GM18498 (cell line): ENCODE data around the gene LONP1.
"Not testable (repeated sequence)": the region's sequence is repeated elsewhere in the genome, so short reads cannot be mapped to it uniquely, and the experiment has no call there.

ENCODE experiments used
- ATAC-seq: cut with Tn5 transposase; IDR thresholded peaks from one replicate; pipeline ENCODE4 v1.9.1; 2021; ENCODE audit warnings: mild to moderate bottlenecking, moderate library complexity; ENCODE audit not compliant: unreplicated experiment

Gene LONP1

DNA sequence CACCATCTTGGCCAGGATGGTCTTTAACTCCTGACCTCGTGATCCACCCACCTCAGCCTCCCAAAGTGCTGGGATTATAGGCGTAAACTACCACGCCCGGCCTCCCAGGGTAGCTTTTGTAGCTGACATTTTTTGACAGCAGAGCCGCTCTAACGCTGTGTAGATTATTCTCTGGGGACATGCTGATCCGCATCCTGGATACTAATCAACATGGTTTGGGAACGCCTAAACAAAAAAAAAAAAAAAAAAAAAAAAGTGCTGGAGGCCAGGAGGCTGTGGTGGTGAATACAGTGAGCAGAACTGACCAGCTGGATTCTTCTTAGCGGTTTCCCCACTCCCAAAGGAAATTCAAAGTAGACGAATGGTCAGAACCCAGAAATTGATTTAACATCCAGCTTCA lies 5.1 kb downstream of the LONP1 start:
- no peak for ATAC-seq

DNA sequence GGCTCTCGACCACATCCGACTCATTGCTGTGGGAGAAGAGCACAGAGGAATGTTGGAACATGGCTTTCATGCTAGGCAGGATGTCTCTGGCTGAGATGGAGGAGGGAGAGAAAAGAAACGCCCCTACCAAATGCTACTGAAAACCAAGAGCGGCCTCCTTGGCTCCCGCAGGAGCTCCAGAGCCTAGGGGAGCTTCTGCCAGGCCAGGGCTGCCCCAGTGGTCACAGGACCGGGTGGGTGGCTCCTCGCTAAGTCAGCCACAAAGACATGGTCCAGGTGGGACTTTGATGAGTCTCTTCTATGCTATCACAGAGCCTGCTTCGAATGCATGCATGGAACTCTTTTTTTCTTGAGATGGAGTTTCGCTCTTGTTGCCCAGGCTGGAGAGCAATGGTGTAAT lies 6.7 kb downstream of the LONP1 start:
- no peak for ATAC-seq

DNA sequence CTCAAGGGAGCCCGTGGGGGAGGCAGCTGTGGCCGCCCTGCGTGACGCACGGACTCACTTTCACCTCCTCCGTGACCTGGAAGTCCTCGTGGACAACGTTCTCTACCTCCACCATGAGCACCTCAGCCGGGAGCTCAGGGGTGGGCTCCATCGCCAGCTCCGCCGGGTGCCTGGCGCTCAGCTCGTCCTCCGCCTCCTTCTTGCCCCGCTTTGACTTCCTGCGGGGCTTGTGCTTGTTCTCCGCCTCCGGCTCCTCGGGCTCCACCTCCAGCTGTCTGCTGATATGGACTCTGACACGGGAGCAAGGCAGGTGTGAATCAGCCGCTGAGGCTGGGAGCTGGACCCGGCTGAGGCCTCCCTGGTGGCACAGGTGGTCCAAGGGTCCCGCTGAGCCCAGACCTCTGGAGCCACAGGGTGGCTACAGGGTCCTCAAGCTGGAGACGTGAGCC lies 8.2 kb downstream of the LONP1 start:
- ATAC-seq = no peak

DNA sequence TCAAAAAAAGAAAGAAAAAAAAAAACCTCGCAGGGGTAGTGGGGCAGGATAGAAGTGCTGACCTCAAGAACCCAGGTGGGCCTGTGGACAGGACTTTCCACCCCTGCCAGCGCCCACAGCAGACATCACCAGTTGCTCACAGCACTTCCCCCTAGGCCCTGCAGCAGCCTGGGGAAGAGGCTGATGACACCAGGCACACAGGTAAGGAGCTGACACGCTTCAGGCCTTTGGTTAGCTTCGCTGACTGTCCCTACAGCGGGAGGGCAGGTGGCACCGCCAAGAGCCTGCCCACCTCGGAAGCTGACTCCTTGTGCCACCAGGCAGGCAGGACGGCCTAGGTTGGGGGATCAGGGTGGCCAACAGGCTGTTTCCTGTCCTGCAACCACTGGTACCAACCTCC lies 8.9 kb downstream of the LONP1 start:
- ATAC-seq = no peak

DNA sequence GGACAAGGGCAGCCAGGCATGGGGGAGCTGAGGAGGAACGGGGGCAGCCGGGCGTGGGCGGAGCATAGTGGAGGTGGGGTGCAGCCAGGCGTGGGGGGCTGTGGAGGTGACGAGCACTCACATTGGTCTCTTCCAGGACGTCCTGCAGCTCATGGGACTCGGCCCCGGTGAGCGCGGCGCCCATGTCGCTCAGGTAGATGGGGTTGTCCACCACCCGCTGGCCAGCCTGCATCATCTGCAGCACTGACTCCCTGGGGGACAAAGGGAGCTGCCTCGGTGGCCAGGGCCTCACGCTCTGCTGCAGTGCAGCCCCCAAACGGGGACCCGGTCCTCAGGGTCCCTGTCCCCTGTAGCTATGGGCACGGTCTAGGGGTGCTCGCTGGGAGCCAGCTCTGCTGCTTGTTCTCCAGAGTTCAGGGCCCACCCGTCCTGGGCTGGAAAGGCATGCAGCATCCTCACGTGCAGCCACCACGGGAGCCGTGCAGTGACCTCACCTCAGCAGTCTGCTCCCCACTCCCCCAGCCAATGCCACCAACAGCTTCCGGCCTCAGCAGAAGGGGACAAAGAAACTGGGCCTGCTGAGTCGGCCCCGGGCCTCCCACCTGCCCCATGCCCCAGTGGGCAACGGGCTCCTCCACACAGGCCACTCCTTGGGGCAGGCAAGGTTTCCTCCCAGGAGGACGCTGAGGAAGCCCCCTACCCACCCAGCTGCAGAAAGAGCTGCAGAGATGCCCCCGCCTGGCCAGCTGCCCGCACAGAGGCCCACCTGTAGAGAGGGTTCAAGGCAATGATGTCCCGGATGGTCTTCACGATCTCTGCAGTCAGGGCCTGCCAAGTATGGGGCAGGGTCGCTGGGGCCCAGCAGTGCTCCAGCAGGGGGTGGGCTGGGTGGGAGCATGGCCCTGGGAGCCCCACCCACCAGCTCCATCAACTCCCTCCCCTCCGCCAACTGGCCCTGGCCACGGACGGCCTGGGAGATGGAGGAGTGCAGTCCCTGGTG lies 12.1 kb downstream of the LONP1 start:
- ATAC-seq = no peak

DNA sequence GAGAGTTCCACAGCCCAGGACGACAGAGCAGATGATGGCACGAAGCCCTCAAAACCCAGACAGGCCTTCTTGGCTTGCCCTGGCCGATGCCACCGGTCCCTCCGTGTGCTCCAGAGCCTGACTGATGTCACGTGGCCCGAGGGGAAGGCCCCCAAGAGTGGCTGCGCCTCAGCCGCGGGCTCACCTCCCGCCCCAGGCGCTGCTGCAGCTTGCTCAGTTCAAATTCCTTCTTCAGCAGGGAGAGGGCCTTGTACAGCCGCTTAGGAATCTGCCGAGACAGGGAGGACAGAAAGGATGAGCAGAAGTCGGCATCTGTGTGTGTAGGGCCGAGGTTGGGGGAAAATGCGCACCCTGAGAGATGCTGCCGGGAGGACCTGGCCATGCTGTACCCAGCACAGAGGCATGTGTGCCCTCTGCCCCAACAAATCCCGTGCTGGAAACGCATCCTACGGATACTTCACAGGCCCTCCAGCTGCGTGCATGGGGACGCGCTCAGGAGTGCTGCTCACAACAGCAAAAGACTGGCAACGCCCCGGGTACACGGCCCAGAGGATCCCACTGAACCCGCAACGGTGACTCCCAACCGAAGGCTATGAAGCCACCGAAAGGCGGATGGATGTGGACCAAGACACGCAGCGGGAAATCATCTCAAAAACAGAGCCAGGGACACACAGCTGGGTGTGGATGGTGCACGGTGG lies 12.9 kb downstream of the LONP1 start:
- ATAC-seq = no peak

DNA sequence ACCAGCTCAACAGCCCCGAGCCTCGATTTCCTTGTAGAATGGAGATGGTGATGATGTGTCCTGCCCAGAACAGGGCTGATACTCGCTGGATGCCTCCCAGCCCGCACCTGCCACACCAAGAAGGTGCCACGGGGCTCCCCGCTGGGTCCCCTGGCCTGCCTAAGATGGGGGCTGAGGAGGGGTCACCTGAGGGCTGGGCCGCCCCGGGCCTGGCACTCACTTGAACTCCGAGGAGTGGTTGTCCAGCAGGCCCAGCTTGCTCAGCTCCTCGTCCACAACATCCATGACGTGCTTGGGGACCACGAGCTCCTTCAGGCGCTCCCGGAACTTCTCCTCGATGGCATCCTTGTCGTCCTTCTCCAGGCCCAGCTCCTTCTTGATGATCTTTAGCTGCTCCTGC lies 14.4 kb downstream of the LONP1 start:
- no peak for ATAC-seq

DNA sequence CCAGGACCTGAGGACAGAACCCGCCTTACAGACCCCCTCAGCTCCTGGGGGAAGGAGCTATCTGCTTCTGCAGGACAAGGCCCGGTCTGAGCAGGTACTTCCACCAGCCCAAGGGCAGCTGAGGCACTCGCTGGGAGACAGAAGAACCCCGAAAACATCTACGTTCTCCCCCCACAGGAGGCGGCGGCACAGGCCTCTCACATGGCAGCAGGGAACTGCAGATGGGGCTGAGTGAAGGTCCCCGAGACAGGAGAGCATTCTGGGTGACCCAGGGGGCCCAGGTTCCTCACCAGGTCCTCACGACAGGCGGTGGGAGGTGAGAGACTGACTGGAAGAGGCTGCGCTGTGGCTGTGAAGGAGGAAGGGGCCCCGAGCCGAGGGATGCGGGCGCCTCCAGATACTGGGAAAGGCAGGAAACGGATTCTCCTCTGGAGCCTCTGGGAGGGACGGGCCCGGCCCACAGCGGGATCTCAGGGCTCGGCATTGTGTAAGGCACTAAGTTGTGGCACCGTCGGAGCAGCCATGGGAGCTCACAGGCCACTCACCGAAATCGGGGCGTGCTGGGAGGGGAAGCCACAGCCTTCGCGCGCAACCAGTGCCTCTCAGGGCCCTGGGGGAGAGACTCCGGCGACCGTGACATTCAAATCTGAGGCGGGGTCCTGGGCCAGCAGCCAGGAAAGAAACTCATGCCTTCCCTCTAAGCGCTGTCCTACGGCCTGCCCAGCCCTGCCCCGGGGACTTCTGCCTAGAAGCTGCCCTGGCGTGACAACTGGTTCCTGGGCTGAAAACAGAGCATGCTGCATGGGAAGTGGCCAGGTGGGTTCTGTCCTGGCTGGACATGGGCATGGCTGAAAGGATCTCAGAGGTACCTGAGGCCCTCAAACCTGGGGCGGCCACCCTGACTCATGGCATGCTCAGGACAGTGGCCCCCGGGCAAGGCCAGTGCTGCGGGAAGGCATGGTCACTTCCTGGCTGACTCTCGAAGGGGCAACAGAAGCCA lies 15.8 kb downstream of the LONP1 start:
- no peak for ATAC-seq

DNA sequence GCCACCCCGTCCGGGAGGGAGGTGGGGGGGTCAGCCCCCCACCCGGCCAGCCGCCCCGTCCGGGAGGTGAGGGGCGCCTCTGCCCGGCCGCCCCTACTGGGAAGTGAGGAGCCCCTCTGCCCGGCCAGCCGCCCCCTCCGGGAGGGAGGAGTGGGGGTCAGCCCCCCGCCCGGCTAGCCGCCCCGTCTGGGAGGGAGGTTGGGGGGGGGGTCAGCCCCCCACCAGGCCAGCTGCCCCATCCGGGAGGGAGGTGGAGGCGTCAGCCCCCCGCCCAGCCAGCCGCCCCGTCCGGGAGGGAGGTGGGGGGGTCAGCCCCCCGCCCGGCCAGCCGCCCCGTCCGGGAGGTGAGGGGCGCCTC lies 17.9 kb downstream of the LONP1 start:
- ATAC-seq = not testable (repeated sequence)

DNA sequence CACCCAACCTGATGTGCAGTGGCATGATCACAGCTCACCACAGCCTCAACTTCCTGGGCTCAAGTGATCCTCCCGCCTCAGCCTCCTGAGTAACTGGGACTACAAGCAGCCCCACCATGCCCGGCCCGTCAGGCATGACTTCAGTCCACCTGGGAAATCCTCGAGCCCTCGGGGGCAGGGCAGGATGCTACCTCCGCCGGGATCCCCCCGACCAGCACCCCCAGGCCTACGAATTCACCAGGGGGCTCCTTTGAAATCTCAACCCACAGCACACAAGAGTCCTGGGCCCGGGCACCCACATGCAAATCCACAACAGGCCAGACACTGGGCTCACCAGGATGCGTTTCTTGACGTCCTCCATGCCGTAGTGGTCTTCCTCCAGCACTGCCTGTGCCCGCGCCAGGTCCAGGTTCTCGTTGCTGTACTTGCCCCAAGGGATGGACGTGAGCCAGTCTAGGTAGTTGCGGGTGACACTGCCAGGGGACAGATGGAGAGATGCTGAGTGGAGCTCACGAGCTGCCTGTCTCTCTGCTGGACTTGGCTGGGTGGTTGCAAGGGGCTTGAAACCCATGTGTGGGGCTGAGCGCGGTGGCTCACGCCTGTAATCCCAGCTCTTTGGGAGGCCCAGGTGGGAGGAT lies 19.4 kb downstream of the LONP1 start:
- ATAC-seq = no peak

DNA sequence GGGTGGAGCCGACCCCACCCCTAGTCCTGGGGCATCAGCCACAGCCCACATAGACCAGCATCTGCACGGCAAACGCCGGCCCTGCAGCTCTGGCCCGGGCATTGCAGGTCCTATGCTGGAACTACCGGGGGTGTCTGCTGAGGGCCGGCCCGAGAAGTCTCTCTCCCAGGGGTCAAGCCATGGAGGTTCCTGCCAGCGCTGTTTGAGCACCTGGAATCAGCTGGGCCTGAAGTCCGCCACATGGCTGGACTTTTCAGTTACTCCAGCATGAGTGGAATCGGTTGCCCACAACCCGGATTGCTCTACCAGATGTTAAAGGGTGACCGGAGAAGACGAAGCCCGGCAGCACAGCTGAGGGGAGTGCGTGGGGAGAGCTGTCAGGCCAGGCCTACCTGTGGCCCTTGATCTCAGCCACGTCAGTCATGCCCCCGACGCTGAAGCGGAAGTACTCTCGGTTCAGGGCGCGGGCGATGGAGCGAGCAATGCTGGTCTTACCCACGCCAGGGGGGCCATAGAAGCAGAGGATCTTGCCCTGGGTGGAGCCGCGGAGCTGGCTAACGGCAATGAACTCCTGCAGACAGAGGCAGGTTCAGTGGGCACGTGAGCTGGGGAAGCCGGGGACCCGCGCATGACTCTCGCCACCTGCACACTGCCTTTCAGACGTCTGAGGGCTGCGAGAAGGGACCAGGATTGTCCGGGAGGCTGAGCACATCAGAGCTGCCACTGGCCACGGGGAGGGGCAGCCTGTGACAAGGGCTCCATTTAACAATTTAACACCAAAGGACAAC lies 21.1 kb downstream of the LONP1 start:
- no peak for ATAC-seq

DNA sequence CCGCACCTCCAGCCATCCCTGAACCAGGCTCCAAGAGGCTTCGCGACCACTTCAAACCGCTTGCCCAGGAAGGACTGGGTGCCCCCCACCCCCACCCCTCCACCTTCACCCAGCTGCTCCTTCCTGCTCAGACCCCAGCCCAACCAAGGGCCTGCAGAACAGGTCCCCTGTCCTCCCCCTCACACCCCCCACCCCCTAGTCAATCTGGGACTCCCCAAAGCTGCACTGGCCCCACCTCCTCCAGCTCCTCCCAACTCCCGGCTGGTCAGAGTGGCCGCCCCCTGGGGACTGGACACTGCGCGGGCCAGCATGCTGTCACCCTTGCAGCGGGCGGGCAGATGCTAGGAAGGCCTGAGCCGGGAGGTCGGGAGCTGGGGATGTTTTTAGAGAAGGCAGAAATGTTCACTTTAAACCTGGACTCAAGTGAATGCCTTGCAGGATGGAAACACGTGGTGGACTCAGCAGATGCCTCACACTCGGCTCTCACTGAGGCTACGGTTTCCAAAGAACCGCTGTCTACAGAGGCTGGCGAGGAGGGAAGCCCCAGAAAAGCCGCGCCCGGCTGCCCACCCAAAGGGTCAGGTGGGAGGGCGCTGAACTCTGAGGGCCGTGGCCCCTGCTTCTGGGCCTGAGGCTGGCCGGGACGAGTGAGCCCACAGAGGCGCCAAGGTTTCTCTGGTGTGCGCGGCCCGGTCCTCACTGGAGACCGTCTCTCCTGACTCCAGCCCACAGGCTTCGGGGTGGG lies 21.9 kb downstream of the LONP1 start:
- no peak for ATAC-seq

DNA sequence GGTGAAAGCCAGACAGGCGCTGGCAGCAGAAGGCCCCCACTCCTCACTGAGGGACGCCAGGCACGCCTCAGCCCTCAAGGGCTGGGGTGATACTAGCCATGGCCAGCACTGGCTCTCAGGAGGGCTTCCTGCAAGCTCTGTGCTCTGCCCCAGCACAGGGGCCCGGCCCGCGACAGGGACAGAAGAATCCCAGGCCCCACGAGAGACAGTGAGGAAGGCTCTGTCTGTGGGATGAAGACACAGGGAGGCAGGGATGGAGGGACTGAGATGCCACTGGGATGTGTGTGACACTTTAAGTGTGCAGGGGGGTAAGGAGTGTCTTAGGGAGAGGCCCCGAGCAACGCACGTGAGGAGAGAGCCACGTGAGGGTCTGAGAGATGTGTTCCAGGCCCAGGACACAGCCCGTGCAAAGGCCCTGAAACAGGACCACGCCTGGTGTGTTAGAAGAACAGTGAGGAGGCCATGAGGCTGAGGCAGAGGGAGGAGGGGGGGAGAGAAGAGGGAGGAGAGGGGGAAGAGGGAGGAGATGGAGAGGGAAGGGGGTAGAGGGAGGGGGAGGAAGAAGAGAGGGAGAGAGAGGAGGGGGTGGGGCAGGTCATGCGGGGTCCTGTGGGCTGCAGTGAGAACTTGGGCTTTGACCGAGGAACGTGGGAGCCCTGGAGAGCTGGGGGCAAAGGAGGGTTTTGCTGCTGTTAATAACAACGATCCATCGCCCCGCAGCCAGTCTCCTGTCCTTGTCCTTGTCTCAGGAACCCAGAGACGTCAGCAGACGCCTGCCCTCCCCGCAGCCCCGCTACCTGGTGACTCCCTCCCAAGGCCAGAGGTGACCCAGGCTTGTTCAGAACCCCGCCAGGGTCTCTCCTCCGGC lies 22.7 kb downstream of the LONP1 start:
- ATAC-seq = no peak

DNA sequence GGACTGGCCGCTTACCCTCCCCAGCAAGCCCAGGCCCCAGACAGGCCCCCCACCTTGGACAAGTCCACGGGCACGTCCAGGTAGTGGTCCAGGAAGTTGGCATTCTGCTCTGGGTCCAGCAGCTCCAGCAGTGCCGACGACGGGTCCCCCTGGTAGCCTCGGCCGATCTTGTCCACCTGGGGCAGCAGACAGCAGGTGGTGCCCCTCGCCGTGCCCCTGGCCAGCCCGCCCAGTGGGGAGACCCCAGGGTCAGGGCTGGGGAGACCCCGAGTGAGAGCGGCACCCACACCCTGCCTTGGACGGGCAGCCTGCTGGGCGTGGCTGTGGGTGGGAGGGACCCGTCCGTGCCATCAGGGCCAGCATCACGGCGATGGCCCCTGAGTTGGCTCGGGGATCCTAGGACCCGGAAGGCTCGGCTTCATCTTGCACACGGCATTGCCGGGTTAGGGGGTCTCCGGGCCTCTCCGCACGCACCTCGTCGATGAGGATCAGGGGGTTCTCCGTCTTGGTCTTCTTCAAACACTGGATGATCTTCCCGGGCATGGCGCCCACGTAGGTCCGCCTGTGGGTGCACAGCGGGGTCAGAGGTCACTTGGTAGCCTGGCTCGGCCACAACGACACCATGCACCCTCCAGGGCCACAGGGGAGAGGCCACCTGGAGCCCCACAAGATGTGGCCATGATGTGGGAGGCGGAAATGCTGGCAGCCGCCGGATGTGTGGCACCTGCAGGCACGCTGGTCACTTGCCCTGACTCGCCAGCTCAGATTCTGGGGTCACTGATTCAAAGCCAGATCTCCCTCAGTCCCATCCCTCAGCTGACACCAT lies 23.5 kb downstream of the LONP1 start:
- no peak for ATAC-seq

DNA sequence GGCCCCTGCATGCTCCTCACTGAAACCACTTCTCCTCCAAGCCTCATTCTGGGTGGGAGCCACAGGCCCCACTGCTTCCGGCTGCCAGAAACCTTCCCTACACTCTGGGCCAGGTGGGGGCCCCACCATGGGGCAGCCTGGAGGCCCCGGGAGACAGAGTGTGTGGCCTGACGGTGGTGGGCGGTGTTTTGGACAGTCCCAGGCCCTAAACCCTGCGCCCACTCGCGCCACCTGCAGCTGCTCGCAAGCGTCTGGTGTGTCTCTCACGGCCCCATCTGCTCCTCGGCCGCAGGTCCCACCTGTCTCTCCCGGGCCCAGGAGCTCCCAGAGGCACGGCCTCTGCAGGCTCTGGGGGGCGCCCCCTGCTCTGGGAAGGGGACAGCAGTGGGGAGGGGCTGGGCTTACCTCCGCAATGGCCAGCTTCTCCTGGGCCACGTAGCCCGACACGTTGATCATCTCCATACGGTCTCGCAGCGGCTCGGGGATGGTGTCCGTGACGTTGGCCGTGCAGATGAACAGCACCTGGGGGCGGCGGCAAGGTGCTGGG lies 24.2 kb downstream of the LONP1 start:
- no peak for ATAC-seq

DNA sequence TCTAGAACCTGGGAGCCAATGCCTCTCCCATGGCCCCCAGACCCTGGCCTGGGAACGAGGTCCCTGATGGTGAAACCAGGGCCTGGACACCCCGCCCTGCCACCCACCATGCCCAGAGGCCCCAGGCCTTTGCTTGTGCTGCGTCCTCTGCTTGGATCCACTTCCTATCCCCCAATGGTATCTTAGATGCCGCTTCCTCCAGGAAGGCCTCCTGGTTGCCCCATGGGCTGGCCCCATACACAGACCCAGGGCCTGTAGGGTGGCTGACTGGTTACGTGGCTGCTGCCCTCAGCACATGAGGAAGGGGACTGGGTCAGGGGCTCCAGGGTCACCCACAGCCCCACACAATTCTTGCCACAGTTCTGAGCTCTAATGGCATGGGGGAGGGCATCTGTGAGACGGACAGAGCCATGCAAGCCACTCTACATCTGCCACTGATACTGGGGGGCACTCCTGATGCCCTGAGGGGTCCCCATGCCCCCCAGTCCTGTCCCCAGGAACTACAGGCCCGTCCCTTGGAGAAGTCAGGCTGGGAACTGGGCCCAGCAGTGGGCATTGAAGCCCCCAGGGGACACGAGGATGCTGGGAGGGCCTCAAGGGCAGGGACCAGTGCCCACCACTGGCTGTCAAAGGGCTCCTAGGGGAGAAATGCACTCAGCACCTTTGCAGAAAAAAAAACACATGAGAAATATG lies 24.8 kb downstream of the LONP1 start:
- no peak for ATAC-seq
